Muscle of back (tissue), 11 donors: ENCODE measurements around the gene RD3L. TPM values are rescaled to one million over a fixed set of nuclear protein-coding genes. Genes with fewer than 3 reads are reported as not detected.

Experiments used
- DNase-seq, 3 donors: peaks; one replicate each; pipeline versions ENCODE4 v3.0.0 to v3.0.0-alpha.2; 2013
- polyA plus RNA-seq, 10 donors: library from polyadenylated mRNA; unstranded; fragments of 120-200 nt; gene quantifications; one replicate each; pipeline ENCODE4 v1.2.1, GENCODE V29; 2013; ENCODE audit not compliant: insufficient read length in 10 of 10

RD3L gene
- polyA plus RNA-seq, 10 donors: not detected

- DNase-seq: no peak
These were observed 45.8 kb downstream of the RD3L start for GRCh38 chr14:103896578-103896977.

GRCh38 chr14:103894723-103895059 lies 47.6 kb downstream of the RD3L start:
- no peak for DNase-seq

GRCh38 chr14:103894034-103894722 lies 48.2 kb downstream of the RD3L start:
- DNase-seq: no peak

GRCh38 chr14:103892247-103892646 lies 50.1 kb downstream of the RD3L start:
- no peak for DNase-seq

- DNase-seq: no peak
These were observed 50.6 kb downstream of the RD3L start for GRCh38 chr14:103891667-103892215.

GRCh38 chr14:103890821-103891666 lies 51.3 kb downstream of the RD3L start:
- no peak for DNase-seq

Other genes starting within 250 kb of the RD3L start
- gene XRCC3, start 227.1 kb downstream of the RD3L start, polyA plus RNA-seq: 10 to 100 TPM in 2 of 10 donors, 1 to 10 TPM in 8; 6.2 to 15.2 (median 8.4) TPM
- 10 to 100 TPM; 33.1 to 45.5 (median 40.5) TPM for gene ZFYVE21, start 226.7 kb downstream of the RD3L start, polyA plus RNA-seq
- 10 to 100 TPM in 7 of 10 donors, 1 to 10 TPM in 3; 6.1 to 13.7 (median 11.4) TPM for gene PPP1R13B, start 95.0 kb downstream of the RD3L start, polyA plus RNA-seq
- 1 to 10 TPM in 1 of 10 donors, under 1 TPM in 9; 0.10 to 1.4 (median 0.51) TPM for gene TDRD9, start 14.1 kb downstream of the RD3L start, polyA plus RNA-seq
- gene ASPG, start 143.2 kb upstream of the RD3L start, polyA plus RNA-seq: 1 to 10 TPM in 6 of 10 donors, under 1 TPM in 4; 0.31 to 2.1 (median 1.4) TPM
- gene KIF26A, start 196.1 kb upstream of the RD3L start, polyA plus RNA-seq: 10 to 100 TPM in 3 of 10 donors, 1 to 10 TPM in 7; 4.5 to 19.0 (median 6.6) TPM